ENCODE measurements around the gene TPP2.

GRCh38 chr13:102693776-102694175 is 97.0 kb downstream of the TPP2 start:
- TF ChIP-seq, protein P1, sequence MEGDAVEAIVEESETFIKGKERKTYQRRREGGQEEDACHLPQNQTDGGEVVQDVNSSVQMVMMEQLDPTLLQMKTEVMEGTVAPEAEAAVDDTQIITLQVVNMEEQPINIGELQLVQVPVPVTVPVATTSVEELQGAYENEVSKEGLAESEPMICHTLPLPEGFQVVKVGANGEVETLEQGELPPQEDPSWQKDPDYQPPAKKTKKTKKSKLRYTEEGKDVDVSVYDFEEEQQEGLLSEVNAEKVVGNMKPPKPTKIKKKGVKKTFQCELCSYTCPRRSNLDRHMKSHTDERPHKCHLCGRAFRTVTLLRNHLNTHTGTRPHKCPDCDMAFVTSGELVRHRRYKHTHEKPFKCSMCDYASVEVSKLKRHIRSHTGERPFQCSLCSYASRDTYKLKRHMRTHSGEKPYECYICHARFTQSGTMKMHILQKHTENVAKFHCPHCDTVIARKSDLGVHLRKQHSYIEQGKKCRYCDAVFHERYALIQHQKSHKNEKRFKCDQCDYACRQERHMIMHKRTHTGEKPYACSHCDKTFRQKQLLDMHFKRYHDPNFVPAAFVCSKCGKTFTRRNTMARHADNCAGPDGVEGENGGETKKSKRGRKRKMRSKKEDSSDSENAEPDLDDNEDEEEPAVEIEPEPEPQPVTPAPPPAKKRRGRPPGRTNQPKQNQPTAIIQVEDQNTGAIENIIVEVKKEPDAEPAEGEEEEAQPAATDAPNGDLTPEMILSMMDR (IDR thresholded peaks at IDR 0.05; ENCODE audit: insufficient read depth, low read depth, low read length): no peak
- TF ChIP-seq EZH2 (IDR thresholded peaks at IDR 0.05; ENCODE audit: insufficient read depth, low read length): no peak

All from astrocyte (in vitro differentiated cells and primary cell).